Measurements from ENCODE around the gene PCYOX1L.

DNA sequence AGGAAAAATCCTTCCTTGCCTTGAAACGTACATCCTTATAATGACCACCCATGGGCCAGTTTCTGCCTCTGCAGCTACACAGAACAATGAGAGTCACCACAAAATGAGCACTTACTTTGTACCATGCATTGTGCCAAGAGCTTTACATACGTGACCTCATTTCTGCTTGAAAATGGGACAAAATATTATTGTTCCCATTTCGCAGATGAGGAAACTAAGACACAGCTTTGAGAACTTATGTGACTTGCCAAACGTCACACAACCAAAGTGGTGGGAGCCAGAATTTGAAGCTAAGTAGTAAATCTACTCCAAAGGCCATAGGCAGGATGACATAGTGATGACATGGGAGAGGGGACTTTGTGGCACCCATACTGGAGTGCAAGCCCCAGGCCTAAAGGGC is 47.4 kb upstream of the PCYOX1L start:
- TF ChIP-seq, protein P1, sequence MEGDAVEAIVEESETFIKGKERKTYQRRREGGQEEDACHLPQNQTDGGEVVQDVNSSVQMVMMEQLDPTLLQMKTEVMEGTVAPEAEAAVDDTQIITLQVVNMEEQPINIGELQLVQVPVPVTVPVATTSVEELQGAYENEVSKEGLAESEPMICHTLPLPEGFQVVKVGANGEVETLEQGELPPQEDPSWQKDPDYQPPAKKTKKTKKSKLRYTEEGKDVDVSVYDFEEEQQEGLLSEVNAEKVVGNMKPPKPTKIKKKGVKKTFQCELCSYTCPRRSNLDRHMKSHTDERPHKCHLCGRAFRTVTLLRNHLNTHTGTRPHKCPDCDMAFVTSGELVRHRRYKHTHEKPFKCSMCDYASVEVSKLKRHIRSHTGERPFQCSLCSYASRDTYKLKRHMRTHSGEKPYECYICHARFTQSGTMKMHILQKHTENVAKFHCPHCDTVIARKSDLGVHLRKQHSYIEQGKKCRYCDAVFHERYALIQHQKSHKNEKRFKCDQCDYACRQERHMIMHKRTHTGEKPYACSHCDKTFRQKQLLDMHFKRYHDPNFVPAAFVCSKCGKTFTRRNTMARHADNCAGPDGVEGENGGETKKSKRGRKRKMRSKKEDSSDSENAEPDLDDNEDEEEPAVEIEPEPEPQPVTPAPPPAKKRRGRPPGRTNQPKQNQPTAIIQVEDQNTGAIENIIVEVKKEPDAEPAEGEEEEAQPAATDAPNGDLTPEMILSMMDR (IDR thresholded peaks at IDR 0.05): no peak
- TF ChIP-seq POLR2A (IDR thresholded peaks at IDR 0.05) (no peak), POLR2AphosphoS5 (IDR thresholded peaks at IDR 0.05) (no peak)

Measured in breast epithelium (tissue), 3 donors.